SK-N-MC (cell line): ENCODE measurements around the gene CCR5AS.

ENCODE experiments used
- EZH2 ChIP-seq: fragments of 200-600 bp; sonication (generic); IDR thresholded peaks from one replicate; pipeline ENCODE4 v1.6.1; 2017; ENCODE audit warnings: antibody characterized with exemption
- FOXP2 ChIP-seq: optimal IDR thresholded peaks from 2 replicates; pipeline ENCODE3; 2011; ENCODE audit warnings: mild to moderate bottlenecking, moderate library complexity; ENCODE audit not compliant: insufficient read depth; ENCODE audit errors: extremely low read length, control extremely low read depth
- POLR2AphosphoS5 ChIP-seq: IDR thresholded peaks from 2 replicates; pipeline ENCODE4 v1.6.1; 2012; ENCODE audit warnings: mild to moderate bottlenecking, low read depth, low read length, borderline replicate concordance

DNA sequence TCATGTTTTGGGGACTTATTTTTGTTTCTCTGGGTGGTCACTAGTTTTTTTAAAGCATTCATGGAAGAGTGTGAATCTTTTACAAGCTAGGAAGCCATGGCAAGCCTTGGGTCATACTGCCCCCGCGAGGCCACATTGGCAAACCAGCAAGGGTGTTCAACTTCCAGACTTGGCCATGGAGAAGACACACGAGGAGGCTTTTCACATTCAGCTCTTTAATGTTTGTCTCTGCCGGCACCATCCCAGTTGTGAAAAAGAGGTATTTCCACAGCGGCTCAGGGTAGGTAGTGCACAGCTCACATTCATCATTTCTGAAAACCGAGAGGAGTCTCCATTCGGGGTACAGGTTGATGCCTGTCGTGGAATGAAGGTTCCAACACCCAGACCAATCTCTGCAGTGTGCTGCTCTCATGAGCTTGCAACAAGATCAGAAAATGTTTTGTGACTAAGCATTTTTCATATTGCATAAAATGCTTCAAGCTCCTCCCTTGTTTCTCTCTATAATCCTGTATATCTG, 28.4 kb downstream of the CCR5AS start:
- TF ChIP-seq FOXP2 (no peak), POLR2AphosphoS5 (no peak), EZH2 (no peak)
